Measurements from ENCODE around the gene DDX20. TPM values are rescaled to one million over a fixed set of nuclear protein-coding genes. Genes with fewer than 3 reads are reported as not detected.

The DDX20 gene
- total RNA-seq, 4 donors from 2014 or later = 15.7 to 32.6 (median 20.8) TPM

DNA sequence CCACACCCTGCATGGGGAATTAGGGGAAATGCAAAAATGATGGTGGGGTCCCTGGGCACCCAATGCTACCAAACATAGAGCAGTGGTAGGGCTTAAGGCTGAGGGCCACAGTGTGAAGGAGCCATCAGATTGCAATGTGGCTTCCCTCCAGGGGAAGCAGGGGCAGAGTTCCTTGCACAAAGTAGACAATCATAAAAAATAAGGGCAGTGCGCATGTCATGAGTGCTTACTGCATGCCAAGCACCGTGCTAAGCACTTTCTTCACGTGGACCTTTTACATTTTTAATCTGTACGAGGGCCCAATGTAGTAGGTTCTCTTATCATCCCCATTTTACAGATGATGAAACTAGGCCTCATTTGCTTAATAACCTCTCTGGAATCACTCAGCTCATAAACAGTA lies 56.6 kb downstream of the DDX20 start:
- no peaks in the 10 kb centered on the region for H3K36me3 ChIP-seq
- no peak for DNase-seq
- no peaks in the 10 kb centered on the region for H3K27me3 ChIP-seq
- no peaks in the 10 kb centered on the region for H3K9me3 ChIP-seq
- TF ChIP-seq, protein P1, sequence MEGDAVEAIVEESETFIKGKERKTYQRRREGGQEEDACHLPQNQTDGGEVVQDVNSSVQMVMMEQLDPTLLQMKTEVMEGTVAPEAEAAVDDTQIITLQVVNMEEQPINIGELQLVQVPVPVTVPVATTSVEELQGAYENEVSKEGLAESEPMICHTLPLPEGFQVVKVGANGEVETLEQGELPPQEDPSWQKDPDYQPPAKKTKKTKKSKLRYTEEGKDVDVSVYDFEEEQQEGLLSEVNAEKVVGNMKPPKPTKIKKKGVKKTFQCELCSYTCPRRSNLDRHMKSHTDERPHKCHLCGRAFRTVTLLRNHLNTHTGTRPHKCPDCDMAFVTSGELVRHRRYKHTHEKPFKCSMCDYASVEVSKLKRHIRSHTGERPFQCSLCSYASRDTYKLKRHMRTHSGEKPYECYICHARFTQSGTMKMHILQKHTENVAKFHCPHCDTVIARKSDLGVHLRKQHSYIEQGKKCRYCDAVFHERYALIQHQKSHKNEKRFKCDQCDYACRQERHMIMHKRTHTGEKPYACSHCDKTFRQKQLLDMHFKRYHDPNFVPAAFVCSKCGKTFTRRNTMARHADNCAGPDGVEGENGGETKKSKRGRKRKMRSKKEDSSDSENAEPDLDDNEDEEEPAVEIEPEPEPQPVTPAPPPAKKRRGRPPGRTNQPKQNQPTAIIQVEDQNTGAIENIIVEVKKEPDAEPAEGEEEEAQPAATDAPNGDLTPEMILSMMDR (IDR thresholded peaks at IDR 0.05) = no peak
- no peak for TF ChIP-seq POLR2A (IDR thresholded peaks at IDR 0.05)
- H3K27ac ChIP-seq = no peak overlapping the region
- WGBS, 2 donors = 94 to 100% methylated on average over 4 of the region's 4 CpGs
- no peaks in the 10 kb centered on the region for H3K4me1 ChIP-seq
- intact Hi-C loops (cut with DNase I) = no loop called here
- no peak overlapping the region for H3K4me3 ChIP-seq (replicated peaks in 1 of 3)

DNA sequence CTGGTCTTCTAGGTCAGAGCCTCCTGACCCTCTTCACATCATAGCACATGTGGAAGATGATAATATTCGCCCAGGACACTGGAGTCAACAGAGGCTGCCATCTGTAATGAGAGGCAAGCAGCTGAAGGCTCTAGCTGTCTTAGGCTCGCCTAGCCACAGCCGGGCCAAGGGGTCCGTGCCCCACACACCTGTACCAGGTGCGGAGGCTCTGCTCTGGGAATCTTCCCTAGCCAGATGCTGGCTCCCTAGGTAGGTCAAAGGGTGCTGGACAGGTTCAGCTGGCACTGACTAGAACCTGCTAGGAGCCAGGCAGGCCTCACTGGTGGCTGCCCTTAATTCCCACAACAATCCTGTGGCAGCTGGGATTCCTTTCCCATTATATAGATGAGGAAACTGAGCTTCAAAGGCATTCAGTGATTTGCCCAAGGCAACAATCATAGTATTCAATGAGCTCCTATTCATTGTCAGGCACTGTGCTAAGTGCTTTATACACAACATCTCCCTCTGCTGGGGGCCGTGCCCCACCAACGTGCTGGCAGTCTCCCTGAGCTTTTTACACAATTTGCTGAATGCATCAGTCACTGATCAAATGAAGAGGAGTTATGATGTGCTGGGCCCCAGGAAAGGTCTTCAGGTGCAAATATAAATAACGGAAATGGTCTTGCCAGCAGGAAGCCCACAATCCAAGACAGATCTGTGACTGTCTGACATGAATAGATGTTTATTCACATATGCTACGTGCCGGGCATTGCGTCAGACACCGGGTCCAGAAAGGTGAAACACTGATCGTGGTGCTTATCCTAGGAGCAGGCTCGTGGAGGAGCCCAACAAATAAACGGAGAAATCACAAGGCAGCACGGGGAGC lies 58.0 kb downstream of the DDX20 start:
- 86 to 88% methylated on average over 15 to 16 of the region's 16 CpGs for WGBS, 2 donors
- Histone ChIP-seq H3K27me3 (no peaks in the 10 kb centered on the region), H3K4me1 (no peaks in the 10 kb centered on the region), H3K9me3 (no peaks in the 10 kb centered on the region), H3K27ac (no peak overlapping the region), H3K4me3 (replicated peaks in 1 of 3) (no peak overlapping the region), H3K36me3 (no peaks in the 10 kb centered on the region)
- TF ChIP-seq POLR2A (IDR thresholded peaks at IDR 0.05) = no peak
- TF ChIP-seq, protein P1 (IDR thresholded peaks at IDR 0.05) = no peak
- no peak for DNase-seq
- intact Hi-C loops (cut with DNase I) = no loop called here

DNA sequence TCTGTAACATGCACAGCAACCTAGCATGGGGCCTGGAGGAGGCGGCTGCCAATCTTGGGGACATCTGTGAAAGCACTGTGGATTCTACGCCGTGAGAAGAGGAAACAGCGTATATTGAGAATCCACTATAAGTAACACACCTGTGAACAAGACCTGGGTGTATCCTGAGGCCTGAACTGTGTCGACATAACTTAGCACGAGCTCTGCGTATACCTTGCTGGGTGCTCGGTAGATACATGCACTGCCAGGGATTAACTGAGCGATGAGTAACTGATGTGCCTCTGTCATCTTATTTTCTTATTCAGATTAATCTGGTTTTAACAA lies 58.6 kb downstream of the DDX20 start:
- WGBS, 2 donors = 89 to 93% methylated on average over 9 of the region's 9 CpGs
- TF ChIP-seq, protein P1 (IDR thresholded peaks at IDR 0.05) = no peak
- TF ChIP-seq POLR2A (IDR thresholded peaks at IDR 0.05) = no peak

DNA sequence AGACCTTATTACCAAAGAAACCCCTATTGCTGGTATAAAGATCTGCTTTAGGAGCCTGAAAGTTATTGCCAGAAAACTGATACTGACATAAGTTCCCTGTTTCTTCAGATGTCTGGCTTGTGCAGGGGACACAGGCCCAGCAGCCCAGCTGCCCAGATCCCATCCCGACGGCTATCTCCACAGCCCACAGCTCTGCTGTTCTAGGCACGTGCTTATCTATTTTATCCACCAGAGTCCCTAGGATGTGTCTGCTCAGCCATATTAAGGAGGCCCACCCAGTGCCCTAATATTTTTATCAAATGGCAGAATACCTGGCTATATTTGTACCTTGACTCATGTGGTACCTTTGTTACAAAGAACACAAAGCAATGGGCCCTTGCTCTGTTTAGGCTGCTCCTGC lies 58.9 kb downstream of the DDX20 start:
- Histone ChIP-seq H3K4me3 (replicated peaks in 1 of 3) (no peak overlapping the region), H3K27ac (no peak overlapping the region), H3K36me3 (no peaks in the 10 kb centered on the region), H3K9me3 (no peaks in the 10 kb centered on the region), H3K4me1 (no peaks in the 10 kb centered on the region), H3K27me3 (no peaks in the 10 kb centered on the region)
- no peak for DNase-seq
- intact Hi-C loops (cut with DNase I) = no loop called here
- no peak for TF ChIP-seq POLR2A (IDR thresholded peaks at IDR 0.05)
- TF ChIP-seq, protein P1 (IDR thresholded peaks at IDR 0.05) = no peak
- 83 to 94% methylated on average over 3 of the region's 3 CpGs for WGBS, 2 donors

More for the DNA sequence above, 58.6 kb downstream of the DDX20 start:
- no peaks in the 10 kb centered on the region for H3K36me3 ChIP-seq
- no peaks in the 10 kb centered on the region for H3K27me3 ChIP-seq
- H3K4me3 ChIP-seq (replicated peaks in 1 of 3) = no peak overlapping the region
- no peaks in the 10 kb centered on the region for H3K9me3 ChIP-seq
- intact Hi-C loops (cut with DNase I) = no loop called here
- no peak for DNase-seq
- no peaks in the 10 kb centered on the region for H3K4me1 ChIP-seq
- H3K27ac ChIP-seq = no peak overlapping the region

Small RNAs within 50 kb of the gene (small RNA-seq; reads per million reads assigned to genes)
- 0.75 reads per million for gene INKA2

Other genes with a start within 250 kb of the DDX20 start
- gene RAP1A, start 136.1 kb upstream of the DDX20 start, total RNA-seq = 10 to 100 TPM; 54.2 to 91.7 (median 71.9) TPM
- 1 to 10 TPM; 4.0 to 5.8 (median 4.4) TPM for gene INKA2, start 16.5 kb upstream of the DDX20 start, total RNA-seq
- 1 to 10 TPM; 1.8 to 5.3 (median 4.2) TPM for gene KCND3, start 233.8 kb downstream of the DDX20 start, total RNA-seq

Measured in thyroid gland (tissue), 4 donors.